Sciatic nerve (tissue), 2 donors: ENCODE results near the gene RMDN2. TPM values are rescaled to one million over a fixed set of nuclear protein-coding genes. Genes with fewer than 3 reads are reported as not detected.
"Not testable (repeated sequence)": the region's sequence is repeated elsewhere in the genome, so short reads cannot be mapped to it uniquely, and the experiment has no call there.

Experiments used
- ATAC-seq: fragments of 200-7000 bp; cut with Tn5 transposase; one replicate; pipeline ENCODE4 v1.9.1; 2020; ENCODE audit warnings: mild to moderate bottlenecking, moderate library complexity
- DNase-seq: peaks from one replicate; pipeline ENCODE4 v3.0.0-alpha.2; 2020; ENCODE audit warnings: low spot score
- intact Hi-C: fragments of 100-400 bp; cut with DNase I; formaldehyde crosslinking; loops from one replicate; pipeline ENCODE4 v1.14.2; 2022
- total RNA-seq: library from RNA; stranded (reverse); fragmentation: NEBNext Ultra II Directional; extraction: Animal tissue kit (Norgen Biotek cat#: 25700); gene quantifications from one replicate; pipeline ENCODE4 v1.2.1, GENCODE V29; 2021
- donor health status: DM: no; HTN: no; CAD: no.
- donor health status: DM: no; HTN: no; CAD: no.

The RMDN2 gene
- total RNA-seq, 1 donor from 2014 or later = 24.0 TPM

DNA sequence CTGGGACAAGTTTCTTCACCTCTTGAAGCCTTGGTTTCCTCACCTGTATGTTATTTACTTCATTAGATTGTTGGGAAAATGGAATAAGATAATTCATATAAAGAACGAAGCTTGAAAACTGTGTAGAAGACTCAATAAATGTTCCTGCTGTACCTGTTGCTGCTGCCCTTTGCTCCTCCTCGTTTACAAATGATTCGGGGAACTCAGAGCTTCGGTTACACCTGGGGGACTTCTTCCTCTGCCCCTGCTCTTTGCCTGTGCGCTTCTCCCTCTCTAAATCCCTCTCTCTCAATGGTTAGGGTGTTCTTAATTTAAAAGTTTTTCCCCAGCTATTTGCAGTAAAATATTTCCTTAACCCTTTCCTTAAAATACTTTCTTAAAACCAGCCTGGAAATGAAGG lies 3.3 kb upstream of the RMDN2 start:
- DNase-seq (no peak), ATAC-seq (no peak)
- intact Hi-C loops = no loop called here

- no peak for DNase-seq
- ATAC-seq = no peak
- intact Hi-C loops = no loop called here
These were observed 1.6 kb upstream of the RMDN2 start for GRCh38 chr2:37923308-37924055.

DNA sequence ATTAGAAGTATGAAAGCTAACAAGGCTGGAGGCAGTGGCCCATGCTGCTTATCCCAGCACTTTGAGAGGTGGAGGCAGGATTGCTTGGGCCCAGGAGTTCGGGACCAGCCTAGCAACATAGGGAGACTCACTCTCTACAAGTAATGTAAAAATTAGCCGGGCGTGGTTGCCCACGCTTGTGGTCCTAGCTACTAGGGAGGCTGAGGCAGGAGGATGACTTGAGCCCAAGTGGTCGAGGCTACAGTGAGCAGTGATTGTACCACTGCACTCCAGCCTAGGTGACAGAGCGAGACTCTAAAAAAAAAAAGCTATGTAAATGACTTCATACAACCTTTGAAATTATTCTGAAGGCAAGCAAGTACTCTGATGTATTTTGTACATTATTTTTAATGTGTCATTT lies 1.5 kb downstream of the RMDN2 start:
- ATAC-seq (no peak), DNase-seq (no peak)
- intact Hi-C loops = no loop called here

DNA sequence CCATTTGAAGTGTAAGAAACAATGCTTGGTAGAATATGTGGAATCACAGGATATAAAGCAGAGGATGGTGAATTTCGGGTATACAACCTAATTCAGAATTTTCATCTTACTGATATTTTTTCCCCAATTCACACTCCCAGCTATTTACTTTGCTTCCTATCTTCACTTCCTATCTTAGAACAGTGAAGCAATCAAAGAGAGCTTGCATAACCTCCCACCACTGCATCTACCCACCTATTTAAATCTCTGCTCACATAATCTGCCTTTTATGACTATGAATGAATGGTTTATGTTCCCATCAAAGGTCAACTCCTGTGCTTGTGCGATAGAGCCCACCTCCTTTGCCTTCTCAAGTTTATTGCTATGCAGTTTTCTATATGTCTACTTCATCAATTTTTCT lies 3.3 kb downstream of the RMDN2 start:
- ATAC-seq = no peak
- intact Hi-C loops = no loop called here

GRCh38 chr2:37930392-37930791 lies 5.3 kb downstream of the RMDN2 start:
- ATAC-seq, intact Hi-C loops, DNase-seq: not testable (repeated sequence)

More for the DNA sequence above, 3.3 kb downstream of the RMDN2 start:
- no peak for DNase-seq

DNA sequence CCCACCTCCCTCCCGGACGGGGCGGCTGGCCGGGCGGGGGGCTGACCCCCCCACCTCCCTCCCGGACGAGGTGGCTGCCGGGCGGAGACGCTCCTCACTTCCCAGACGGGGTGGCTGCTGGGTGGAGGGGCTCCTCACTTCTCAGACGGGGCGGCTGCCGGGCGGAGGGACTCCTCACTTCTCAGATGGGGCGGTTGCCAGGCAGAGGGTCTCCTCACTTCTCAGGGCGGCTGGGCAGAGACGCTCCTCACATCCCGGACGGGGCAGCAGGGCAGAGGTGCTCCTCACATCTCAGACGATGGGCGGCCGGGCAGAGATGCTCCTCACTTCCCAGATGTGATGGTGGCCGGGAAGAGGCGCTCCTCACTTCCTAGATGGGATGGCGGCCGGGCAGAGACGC lies 7.8 kb downstream of the RMDN2 start:
- intact Hi-C loops, DNase-seq, ATAC-seq: not testable (repeated sequence)

DNA sequence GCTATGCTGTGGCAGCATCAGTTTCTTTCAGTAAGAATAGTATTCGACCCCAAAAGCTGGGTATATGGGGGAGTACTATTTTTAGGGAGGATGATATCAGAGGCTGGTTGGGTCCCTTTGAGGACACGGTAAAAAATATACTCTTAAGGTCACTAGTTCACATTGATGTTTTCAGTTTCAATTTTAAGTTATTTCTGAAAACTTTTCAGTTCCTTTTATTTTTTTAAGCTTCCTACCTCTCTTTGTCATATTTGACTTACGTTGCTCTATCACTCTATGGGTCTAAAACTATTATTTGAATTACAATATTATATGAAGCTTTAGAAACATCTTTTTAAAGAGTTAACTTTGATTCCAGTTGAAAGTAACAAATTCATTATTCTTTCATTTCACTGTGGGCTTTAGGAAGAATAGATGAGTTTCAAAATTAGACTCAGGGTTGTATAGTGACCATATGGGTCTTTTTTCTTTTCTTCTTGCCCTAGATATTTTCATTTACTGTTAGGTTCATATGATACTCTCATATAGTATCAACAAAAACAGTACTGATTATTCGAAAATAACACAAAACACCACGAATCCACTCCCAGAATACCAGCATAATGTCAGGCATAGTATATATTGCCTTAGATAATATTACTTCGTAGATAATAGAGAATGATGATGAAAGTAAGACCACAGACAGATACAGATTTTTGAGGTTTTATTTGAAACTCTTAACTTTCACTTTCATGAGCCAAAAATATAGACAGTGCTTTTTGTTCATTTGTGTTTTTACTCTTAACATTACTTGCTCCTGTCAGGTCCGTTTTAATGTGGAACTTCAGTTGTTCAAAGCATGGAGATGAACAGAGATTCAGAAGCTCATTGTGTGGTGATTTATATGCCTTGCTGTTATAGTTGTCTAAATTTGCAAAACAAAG lies 9.8 kb downstream of the RMDN2 start:
- ATAC-seq = no peak
- intact Hi-C loops = no loop called here
- DNase-seq = no peak

DNA sequence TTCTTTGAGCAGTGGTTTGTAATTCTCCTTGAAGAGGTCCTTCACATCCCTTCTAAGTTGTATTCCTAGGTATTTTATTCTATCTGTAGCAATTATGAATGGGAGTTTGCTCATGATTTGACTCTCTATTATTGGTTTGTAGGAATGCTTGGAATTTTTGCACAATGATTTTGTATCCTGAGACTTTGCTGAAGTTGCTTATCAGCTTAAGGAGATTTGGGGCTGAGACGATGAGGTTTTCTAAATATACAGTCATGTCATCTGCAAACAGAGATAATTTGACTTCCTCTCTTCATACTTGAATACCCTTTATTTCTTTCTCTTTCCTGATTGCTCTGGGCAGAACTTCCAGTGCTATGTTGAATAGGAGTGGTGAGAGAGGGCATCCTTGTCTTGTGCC lies 12.5 kb downstream of the RMDN2 start:
- DNase-seq, ATAC-seq, intact Hi-C loops: not testable (repeated sequence)

DNA sequence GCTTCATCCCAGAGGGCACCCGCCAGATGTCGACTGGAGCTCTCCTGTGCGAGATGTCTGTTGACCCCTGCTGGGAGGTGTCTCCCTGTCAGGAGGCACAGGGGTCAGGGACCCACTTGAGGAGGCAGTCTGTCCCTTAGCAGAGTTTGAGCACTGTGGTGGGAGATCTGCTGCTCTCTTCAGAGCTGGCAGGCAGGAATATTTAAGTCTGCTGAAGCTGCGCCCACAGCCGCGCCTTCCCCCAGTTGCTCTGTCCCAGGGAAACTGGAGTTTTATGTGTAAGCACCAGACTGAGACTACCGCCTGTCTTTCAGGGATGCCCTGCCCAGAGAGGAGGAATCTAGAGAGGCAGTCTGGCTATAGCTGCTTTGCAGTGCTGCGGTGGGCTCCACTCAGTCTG lies 16.2 kb downstream of the RMDN2 start:
- DNase-seq, ATAC-seq, intact Hi-C loops: not testable (repeated sequence)

GRCh38 chr2:37944268-37944667 lies 19.2 kb downstream of the RMDN2 start:
- intact Hi-C loops = no loop called here
- DNase-seq (no peak), ATAC-seq (no peak)

DNA sequence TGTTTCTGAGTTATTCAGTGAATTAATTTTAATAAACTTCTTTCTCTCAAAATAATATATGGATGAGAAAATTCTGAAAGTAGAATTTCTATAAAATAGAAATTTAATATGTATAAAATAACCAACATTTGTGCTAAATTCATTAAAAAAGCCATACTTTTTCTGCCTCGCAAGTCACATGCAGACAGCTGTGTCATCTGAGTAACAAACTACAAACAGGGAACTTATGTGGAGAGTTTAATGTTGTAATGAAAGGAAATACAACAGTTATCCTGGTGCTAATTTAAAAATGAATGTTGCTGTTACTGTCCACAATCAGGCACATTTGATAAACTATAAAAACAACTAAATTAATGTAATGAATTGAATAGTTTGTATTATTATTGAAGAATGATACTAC lies 22.2 kb downstream of the RMDN2 start:
- no peak for ATAC-seq
- DNase-seq = no peak
- intact Hi-C loops = no loop called here

- ATAC-seq, DNase-seq, intact Hi-C loops: not testable (repeated sequence)
These were observed 37.1 kb downstream of the RMDN2 start for GRCh38 chr2:37962018-37962739.

GRCh38 chr2:37962740-37963121 lies 37.6 kb downstream of the RMDN2 start:
- DNase-seq, intact Hi-C loops, ATAC-seq: not testable (repeated sequence)

GRCh38 chr2:37963901-37964300 lies 38.8 kb downstream of the RMDN2 start:
- intact Hi-C loops = not testable (repeated sequence)

GRCh38 chr2:37966326-37966725 lies 41.2 kb downstream of the RMDN2 start:
- intact Hi-C loops = no loop called here
- ATAC-seq = no peak
- no peak for DNase-seq

More at GRCh38 chr2:37963901-37964300, 38.8 kb downstream of the RMDN2 start:
- not testable (repeated sequence) for ATAC-seq, DNase-seq

GRCh38 chr2:37969731-37970130 lies 44.6 kb downstream of the RMDN2 start:
- DNase-seq (no peak), ATAC-seq (no peak)
- intact Hi-C loops = no loop called here

GRCh38 chr2:37971971-37972370 lies 46.9 kb downstream of the RMDN2 start:
- intact Hi-C loops = no loop called here
- ATAC-seq (no peak), DNase-seq (no peak)

DNA sequence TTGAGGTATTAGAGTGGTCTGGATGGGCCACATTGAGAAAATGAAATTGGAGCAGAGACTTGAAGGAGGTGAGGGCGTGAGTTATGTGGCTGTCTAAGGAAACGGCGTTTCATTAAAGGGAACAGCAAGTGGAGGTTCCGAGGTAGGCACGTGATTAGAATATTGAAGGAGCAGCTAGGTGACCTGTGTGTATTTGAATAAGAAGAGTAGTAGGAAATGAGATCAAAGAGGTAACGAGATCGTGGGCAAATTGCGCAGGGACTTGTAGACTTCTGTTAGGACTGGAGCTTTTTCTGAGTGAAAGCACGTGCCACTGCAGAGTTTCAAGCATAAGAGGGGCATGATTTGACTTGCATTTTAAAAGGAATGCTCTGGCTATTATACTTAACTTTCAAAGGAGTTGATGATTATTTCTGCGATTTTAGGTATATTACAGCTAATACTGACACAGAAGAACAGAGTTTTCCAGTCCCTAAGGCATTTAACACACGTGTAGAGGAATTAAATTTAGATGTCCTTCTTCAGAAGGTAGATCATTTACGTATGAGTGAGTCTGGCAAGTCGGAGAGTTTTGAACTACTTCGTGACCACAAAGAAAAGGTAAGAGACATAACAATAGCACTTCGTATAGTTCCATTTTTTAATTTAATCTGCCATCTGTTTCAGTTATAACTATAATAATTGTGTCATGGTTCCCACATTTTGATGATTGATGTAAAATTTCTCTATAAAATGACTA lies 48.7 kb downstream of the RMDN2 start:
- ATAC-seq = no peak
- intact Hi-C loops = no loop called here
- DNase-seq = no peak

DNA sequence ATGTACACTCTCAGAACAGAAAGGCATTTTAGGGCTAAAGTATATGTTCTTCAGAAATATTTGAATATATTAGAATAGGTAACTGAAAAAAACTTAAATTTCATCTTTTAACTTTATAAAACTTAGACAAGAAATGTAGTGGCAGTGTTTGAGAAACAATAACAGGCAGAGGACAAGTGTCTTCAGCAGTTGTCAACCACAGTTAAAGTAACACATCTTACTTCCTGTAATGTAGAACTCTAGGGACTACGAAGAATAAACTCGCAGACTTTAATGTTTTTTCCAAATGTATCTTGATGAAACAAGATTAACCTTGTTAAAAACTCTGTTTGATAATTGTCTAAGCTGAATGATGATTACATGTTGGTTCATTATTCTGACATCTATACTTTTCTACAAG lies 50.7 kb downstream of the RMDN2 start:
- intact Hi-C loops = no loop called here
- ATAC-seq = no peak
- no peak for DNase-seq
